KMS-11 (cell line): Measurements from ENCODE around the gene SH3BGRL2.

Source experiments
- H2AFZ ChIP-seq: fragments of 200-600 bp; sonication (generic); 2 replicates; pipeline ENCODE4 v1.6.1; 2016; ENCODE audit warnings: antibody characterized with exemption, mixed run types, low read depth
- H3K27ac ChIP-seq: fragments of 200-600 bp; sonication (generic); 2 replicates; pipeline ENCODE4 v1.6.1; 2016; ENCODE audit warnings: mild to moderate bottlenecking, mixed run types
- H3K27me3 ChIP-seq: fragments of 200-600 bp; sonication (generic); 2 replicates; pipeline ENCODE4 v1.6.1; 2017; ENCODE audit warnings: mild to moderate bottlenecking, low read depth, mixed run types, moderate library complexity; ENCODE audit not compliant: insufficient read depth
- H3K36me3 ChIP-seq: fragments of 200-600 bp; sonication (generic); 2 replicates; pipeline ENCODE4 v1.6.1; 2017; ENCODE audit warnings: mild to moderate bottlenecking, mixed run types; ENCODE audit not compliant: insufficient read depth
- H3K4me1 ChIP-seq: fragments of 200-600 bp; sonication (generic); 2 replicates; pipeline ENCODE4 v1.6.1; 2016; ENCODE audit warnings: mild to moderate bottlenecking, low read depth, mixed run types; ENCODE audit not compliant: poor library complexity, severe bottlenecking
- H3K4me2 ChIP-seq: fragments of 200-600 bp; sonication (generic); 2 replicates; pipeline ENCODE4 v1.7.0; 2016; ENCODE audit warnings: mild to moderate bottlenecking, mixed run types
- H3K4me3 ChIP-seq: fragments of 200-600 bp; sonication (generic); IDR thresholded peaks from 2 replicates; pipeline ENCODE4 v1.6.1; 2017; ENCODE audit warnings: low read depth, low read length, mixed read lengths; ENCODE audit not compliant: insufficient read depth
- H3K79me2 ChIP-seq: fragments of 200-600 bp; sonication (generic); 2 replicates; pipeline ENCODE4 v1.6.1; 2016; ENCODE audit warnings: low read depth, mixed run types; ENCODE audit not compliant: insufficient read depth
- H3K9ac ChIP-seq: fragments of 200-600 bp; sonication (generic); 2 replicates; pipeline ENCODE4 v1.6.1; 2016; ENCODE audit warnings: mild to moderate bottlenecking, mixed run types
- H4K20me1 ChIP-seq: fragments of 200-600 bp; sonication (generic); 2 replicates; pipeline ENCODE4 v1.6.1; 2016; ENCODE audit warnings: mild to moderate bottlenecking, mixed run types; ENCODE audit not compliant: insufficient read depth
- CTCF ChIP-seq: fragments of 200-600 bp; sonication (generic); conservative IDR thresholded peaks from 2 replicates; pipeline ENCODE4 v1.6.1; 2017; ENCODE audit warnings: low read depth, mild to moderate bottlenecking, antibody characterized with exemption, low read length, moderate library complexity, mixed read lengths

Gene SH3BGRL2

GRCh38 chr6:79646006-79646405 lies 14.9 kb downstream of the SH3BGRL2 start:
- Histone ChIP-seq H3K27ac (no peak overlapping the region), H4K20me1 (no peaks in the 10 kb centered on the region), H3K79me2 (no peaks in the 10 kb centered on the region), H3K4me3 (no peak overlapping the region), H3K4me1 (no peaks in the 10 kb centered on the region), H3K4me2 (no peak overlapping the region), H3K27me3 (no peaks in the 10 kb centered on the region), H2AFZ (no peak overlapping the region), H3K9ac (no peak overlapping the region), H3K36me3 (no peaks in the 10 kb centered on the region)
- TF ChIP-seq CTCF, result no peak

GRCh38 chr6:79646561-79646960 lies 15.4 kb downstream of the SH3BGRL2 start:
- no peak overlapping the region for H2AFZ ChIP-seq
- H3K4me3 ChIP-seq, result no peak overlapping the region
- TF ChIP-seq CTCF, result no peak
- H4K20me1 ChIP-seq, result no peaks in the 10 kb centered on the region
- no peak overlapping the region for H3K9ac ChIP-seq
- no peak overlapping the region for H3K27ac ChIP-seq
- H3K4me1 ChIP-seq, result no peaks in the 10 kb centered on the region
- H3K27me3 ChIP-seq, result no peaks in the 10 kb centered on the region
- H3K4me2 ChIP-seq, result no peak overlapping the region
- H3K79me2 ChIP-seq, result no peaks in the 10 kb centered on the region
- H3K36me3 ChIP-seq, result no peaks in the 10 kb centered on the region

- TF ChIP-seq CTCF, result no peak
- no peak overlapping the region for H2AFZ ChIP-seq
- H3K36me3 ChIP-seq, result no peaks in the 10 kb centered on the region
- no peak overlapping the region for H3K4me2 ChIP-seq
- no peak overlapping the region for H3K27ac ChIP-seq
- H3K4me1 ChIP-seq, result peaks cover 6% of the 10 kb centered on the region
- H4K20me1 ChIP-seq, result no peaks in the 10 kb centered on the region
- no peak overlapping the region for H3K4me3 ChIP-seq
- H3K27me3 ChIP-seq, result no peaks in the 10 kb centered on the region
- no peak overlapping the region for H3K9ac ChIP-seq
- no peaks in the 10 kb centered on the region for H3K79me2 ChIP-seq
Observed at GRCh38 chr6:79647741-79648140, 16.6 kb downstream of the SH3BGRL2 start.

GRCh38 chr6:79648328-79648727 lies 17.2 kb downstream of the SH3BGRL2 start:
- no peak overlapping the region for H3K4me3 ChIP-seq
- H3K79me2 ChIP-seq, result no peaks in the 10 kb centered on the region
- peaks cover 12% of the 10 kb centered on the region for H3K4me1 ChIP-seq
- H3K27ac ChIP-seq, result no peak overlapping the region
- H3K36me3 ChIP-seq, result no peaks in the 10 kb centered on the region
- no peak overlapping the region for H3K4me2 ChIP-seq
- no peaks in the 10 kb centered on the region for H3K27me3 ChIP-seq
- H3K9ac ChIP-seq, result no peak overlapping the region
- TF ChIP-seq CTCF, result no peak
- no peaks in the 10 kb centered on the region for H4K20me1 ChIP-seq
- no peak overlapping the region for H2AFZ ChIP-seq
